Neural cell (in vitro differentiated cells): ENCODE results near the gene MST1.

Source experiments
- EP300 ChIP-seq: fragments of 450-650 bp; conservative IDR thresholded peaks from 2 replicates; pipeline ENCODE4 v1.6.1; 2014; ENCODE audit warnings: antibody characterized with exemption, mild to moderate bottlenecking, moderate library complexity; ENCODE audit not compliant: poor library complexity, severe bottlenecking
- EZH2 ChIP-seq: fragments of 200-600, 300-800 bp; shearing (Covaris generic), sonication (generic); IDR thresholded peaks from 2 replicates; pipeline ENCODE4 v1.6.1; 2014; ENCODE audit warnings: antibody characterized with exemption, low read length, borderline replicate concordance, mild to moderate bottlenecking; ENCODE audit not compliant: insufficient read depth, poor library complexity, severe bottlenecking
- POLR2AphosphoS5 ChIP-seq: IDR thresholded peaks from 2 replicates; pipeline ENCODE4 v1.6.1; 2012
- TF ChIP-seq, protein P1 (sequence below): fragments of 450-650 bp; IDR thresholded peaks from 2 replicates; pipeline ENCODE4 v1.5.1; 2014; ENCODE audit warnings: antibody characterized with exemption, mild to moderate bottlenecking, moderate library complexity; ENCODE audit not compliant: poor library complexity, severe bottlenecking
- TF ChIP-seq, protein P2 (sequence below): IDR thresholded peaks from 2 replicates; pipeline ENCODE4 v1.6.1; 2012; ENCODE audit warnings: borderline replicate concordance

DNA sequence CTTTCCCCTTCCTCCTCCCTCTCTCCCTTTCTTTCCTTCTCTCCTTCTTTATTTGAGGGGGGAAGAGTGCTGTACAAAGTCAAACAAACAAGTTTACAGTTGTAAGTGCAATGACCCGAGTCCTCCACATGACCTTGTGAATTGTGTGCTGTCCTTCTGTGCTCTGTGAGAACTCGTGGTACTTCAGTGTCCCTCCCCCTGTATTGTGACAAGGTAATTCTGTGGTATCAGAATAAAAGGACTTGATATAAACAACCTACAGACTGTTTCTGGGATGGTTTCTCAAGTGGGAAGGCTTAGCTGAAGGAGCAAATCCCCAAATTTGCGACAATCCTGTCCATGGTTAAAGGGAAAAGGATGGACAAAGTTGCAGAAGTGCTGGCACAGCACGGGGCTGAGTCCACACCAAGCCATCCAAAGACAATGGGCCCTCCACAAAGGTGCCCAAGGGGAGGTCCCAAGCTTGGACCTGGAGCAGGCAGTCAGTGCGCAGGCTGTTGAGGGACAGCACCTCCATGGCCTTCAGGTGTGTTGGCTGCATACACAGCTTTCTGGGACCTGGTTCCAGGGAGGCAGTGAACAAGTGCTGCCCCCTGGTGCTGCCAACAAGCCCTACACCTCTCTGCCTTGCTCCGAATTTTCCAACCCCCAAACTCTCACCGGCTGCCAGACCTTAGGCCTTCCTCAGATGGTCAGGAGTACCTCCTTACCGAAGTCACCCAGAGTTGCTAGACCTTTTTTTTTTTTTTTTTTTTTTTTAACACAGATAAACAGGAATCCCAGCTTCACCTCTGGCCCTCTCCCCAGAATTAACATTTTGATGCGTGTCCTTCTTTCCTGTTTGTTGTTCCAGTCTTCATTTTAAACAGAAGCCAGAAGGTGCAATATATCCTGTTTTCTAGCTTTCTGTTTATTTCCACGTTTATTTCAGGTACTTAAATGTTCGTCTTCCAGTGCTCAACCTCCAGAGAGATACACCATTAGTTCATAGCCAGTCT, 17.7 kb downstream of the MST1 start:
- TF ChIP-seq EZH2 (no peak), EP300 (no peak), POLR2AphosphoS5 (no peak)
- TF ChIP-seq, protein P1, sequence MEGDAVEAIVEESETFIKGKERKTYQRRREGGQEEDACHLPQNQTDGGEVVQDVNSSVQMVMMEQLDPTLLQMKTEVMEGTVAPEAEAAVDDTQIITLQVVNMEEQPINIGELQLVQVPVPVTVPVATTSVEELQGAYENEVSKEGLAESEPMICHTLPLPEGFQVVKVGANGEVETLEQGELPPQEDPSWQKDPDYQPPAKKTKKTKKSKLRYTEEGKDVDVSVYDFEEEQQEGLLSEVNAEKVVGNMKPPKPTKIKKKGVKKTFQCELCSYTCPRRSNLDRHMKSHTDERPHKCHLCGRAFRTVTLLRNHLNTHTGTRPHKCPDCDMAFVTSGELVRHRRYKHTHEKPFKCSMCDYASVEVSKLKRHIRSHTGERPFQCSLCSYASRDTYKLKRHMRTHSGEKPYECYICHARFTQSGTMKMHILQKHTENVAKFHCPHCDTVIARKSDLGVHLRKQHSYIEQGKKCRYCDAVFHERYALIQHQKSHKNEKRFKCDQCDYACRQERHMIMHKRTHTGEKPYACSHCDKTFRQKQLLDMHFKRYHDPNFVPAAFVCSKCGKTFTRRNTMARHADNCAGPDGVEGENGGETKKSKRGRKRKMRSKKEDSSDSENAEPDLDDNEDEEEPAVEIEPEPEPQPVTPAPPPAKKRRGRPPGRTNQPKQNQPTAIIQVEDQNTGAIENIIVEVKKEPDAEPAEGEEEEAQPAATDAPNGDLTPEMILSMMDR, result peak; percentile 85
- TF ChIP-seq, protein P2, sequence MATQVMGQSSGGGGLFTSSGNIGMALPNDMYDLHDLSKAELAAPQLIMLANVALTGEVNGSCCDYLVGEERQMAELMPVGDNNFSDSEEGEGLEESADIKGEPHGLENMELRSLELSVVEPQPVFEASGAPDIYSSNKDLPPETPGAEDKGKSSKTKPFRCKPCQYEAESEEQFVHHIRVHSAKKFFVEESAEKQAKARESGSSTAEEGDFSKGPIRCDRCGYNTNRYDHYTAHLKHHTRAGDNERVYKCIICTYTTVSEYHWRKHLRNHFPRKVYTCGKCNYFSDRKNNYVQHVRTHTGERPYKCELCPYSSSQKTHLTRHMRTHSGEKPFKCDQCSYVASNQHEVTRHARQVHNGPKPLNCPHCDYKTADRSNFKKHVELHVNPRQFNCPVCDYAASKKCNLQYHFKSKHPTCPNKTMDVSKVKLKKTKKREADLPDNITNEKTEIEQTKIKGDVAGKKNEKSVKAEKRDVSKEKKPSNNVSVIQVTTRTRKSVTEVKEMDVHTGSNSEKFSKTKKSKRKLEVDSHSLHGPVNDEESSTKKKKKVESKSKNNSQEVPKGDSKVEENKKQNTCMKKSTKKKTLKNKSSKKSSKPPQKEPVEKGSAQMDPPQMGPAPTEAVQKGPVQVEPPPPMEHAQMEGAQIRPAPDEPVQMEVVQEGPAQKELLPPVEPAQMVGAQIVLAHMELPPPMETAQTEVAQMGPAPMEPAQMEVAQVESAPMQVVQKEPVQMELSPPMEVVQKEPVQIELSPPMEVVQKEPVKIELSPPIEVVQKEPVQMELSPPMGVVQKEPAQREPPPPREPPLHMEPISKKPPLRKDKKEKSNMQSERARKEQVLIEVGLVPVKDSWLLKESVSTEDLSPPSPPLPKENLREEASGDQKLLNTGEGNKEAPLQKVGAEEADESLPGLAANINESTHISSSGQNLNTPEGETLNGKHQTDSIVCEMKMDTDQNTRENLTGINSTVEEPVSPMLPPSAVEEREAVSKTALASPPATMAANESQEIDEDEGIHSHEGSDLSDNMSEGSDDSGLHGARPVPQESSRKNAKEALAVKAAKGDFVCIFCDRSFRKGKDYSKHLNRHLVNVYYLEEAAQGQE, result no peak
